HCT116 (cell line): ENCODE measurements around the gene TLL2. TPM values are rescaled to one million over a fixed set of nuclear protein-coding genes. Genes with fewer than 3 reads are reported as not detected.

Experiments used
- ATAC-seq: fragments of 200-7000 bp; cut with Tn5 transposase; 2 replicates; pipeline ENCODE4 v1.9.1; 2020; ENCODE audit warnings: mild to moderate bottlenecking, moderate library complexity
- BruUV-seq: library from RNA; stranded (reverse); fragments of 400-500 nt; replicated peaks from 2 replicates; lab custom pipeline; 2021; lab: Mats Ljungman, UMichigan
- CTCF ChIA-PET: fragments of 300-600 bp; sonication (Branson Sonifier 250); formaldehyde crosslinking; loops from one replicate; lab custom pipeline; 2021; ENCODE audit warnings: antibody characterized with exemption; lab: Charles Lee
- POLR2A ChIA-PET: fragments of 300-600, 350-600 bp; sonication (Branson Sonifier 250); formaldehyde crosslinking; loops from one replicate; lab custom pipeline; 2021; ENCODE audit warnings: antibody characterized with exemption; lab: Charles Lee
- RAD21 ChIA-PET, 2 experiments: fragments of 300-600 bp; sonication (Branson Sonifier 250); formaldehyde crosslinking; loops; one replicate each; lab custom pipeline; 2023; ENCODE audit warnings: low total read pairs in 2 of 2; ENCODE audit not compliant: uncharacterized antibody in 2 of 2, unreplicated experiment in 2 of 2, low non-redundant PET in 1 of 2; lab: Charles Lee
- DNase-seq: peaks from one replicate; pipeline ENCODE4 v3.0.0-alpha.2; 2010; ENCODE audit warnings: low read depth, low spot score
- H2AFZ ChIP-seq: fragments of 200-600 bp; shearing (Covaris generic), sonication (generic); 2 replicates; pipeline ENCODE4 v1.6.1; 2017; ENCODE audit warnings: low read depth, mixed run types, mixed read lengths, antibody characterized with exemption, low read length; ENCODE audit not compliant: poor library complexity, severe bottlenecking
- H3K27ac ChIP-seq: 2 replicates; pipeline ENCODE4 v1.5.1; 2012; ENCODE audit warnings: low read depth, low read length
- H3K27me3 ChIP-seq: fragments of 200-600 bp; sonication (generic); 2 replicates; pipeline ENCODE4 v1.6.1; 2016; ENCODE audit warnings: mixed run types, low read length, mixed read lengths; ENCODE audit not compliant: insufficient read depth
- H3K36me3 ChIP-seq, 2 experiments: fragments of 200-500 bp in 1 of 2; fragments of 200-600 bp in 1 of 2; sonication (Bioruptor generic) in 1 of 2; sonication (generic) in 1 of 2; 2 replicates each; pipeline versions ENCODE4 v1.5.1 to v1.6.1; 2014 to 2016; ENCODE audit warnings: low read length in 2 of 2, inconsistent platforms in 1 of 2, mixed read lengths in 1 of 2, mixed run types in 1 of 2; ENCODE audit not compliant: insufficient read depth in 2 of 2, control insufficient read depth in 1 of 2
- H3K4me1 ChIP-seq, 2 experiments: fragments of 200-600 bp in 1 of 2; sonication (generic) in 1 of 2; 2 replicates each; pipeline versions ENCODE4 v1.5.1 to v1.6.1; 2012 to 2017; ENCODE audit warnings: low read length in 2 of 2, inconsistent platforms in 1 of 2, mild to moderate bottlenecking in 1 of 2, mixed read lengths in 1 of 2, mixed run types in 1 of 2, moderate library complexity in 1 of 2; ENCODE audit not compliant: insufficient read depth in 2 of 2, control insufficient read depth in 1 of 2
- H3K4me2 ChIP-seq: fragments of 200-600 bp; sonication (generic); 2 replicates; pipeline ENCODE4 v1.6.1; 2017; ENCODE audit warnings: mixed run types, low read length, mixed read lengths
- H3K4me3 ChIP-seq, 2 experiments: fragments of 200-600 bp in 1 of 2; sonication (generic) in 1 of 2; replicated peaks in 1 of 2; 2 replicates each; pipeline ENCODE4 v1.5.1; 2011 to 2016; ENCODE audit warnings: low read length in 2 of 2, control low read depth in 1 of 2, low read depth in 1 of 2, mild to moderate bottlenecking in 1 of 2, mixed read lengths in 1 of 2, mixed run types in 1 of 2
- H3K79me2 ChIP-seq: fragments of 200-600 bp; sonication (generic); 2 replicates; pipeline ENCODE4 v1.6.1; 2017; ENCODE audit warnings: mild to moderate bottlenecking, mixed run types, low read length, moderate library complexity, mixed read lengths; ENCODE audit not compliant: insufficient read depth
- H3K9ac ChIP-seq: fragments of 200-600 bp; sonication (generic); 2 replicates; pipeline ENCODE4 v1.6.1; 2016; ENCODE audit warnings: low read length, mixed read lengths
- H3K9me2 ChIP-seq: fragments of 200-600 bp; sonication (generic), shearing (Covaris generic); 2 replicates; pipeline ENCODE4 v1.6.1; 2017; ENCODE audit warnings: mixed run types, mild to moderate bottlenecking, moderate library complexity; ENCODE audit not compliant: insufficient read depth
- H3K9me3 ChIP-seq, 2 experiments: fragments of 200-500 bp in 1 of 2; fragments of 200-600 bp in 1 of 2; sonication (Bioruptor generic) in 1 of 2; sonication (generic) in 1 of 2; 2 replicates each; pipeline ENCODE4 v1.6.1; 2014 to 2017; ENCODE audit warnings: low read length in 2 of 2, mixed read lengths in 2 of 2, inconsistent platforms in 1 of 2, low read depth in 1 of 2, mild to moderate bottlenecking in 1 of 2, mixed run types in 1 of 2, moderate library complexity in 1 of 2; ENCODE audit not compliant: control insufficient read depth in 1 of 2, insufficient read depth in 1 of 2
- H4K20me1 ChIP-seq: fragments of 200-600 bp; sonication (generic), shearing (Covaris generic); 2 replicates; pipeline ENCODE4 v1.6.1; 2017; ENCODE audit warnings: mixed run types, mild to moderate bottlenecking, moderate library complexity; ENCODE audit not compliant: insufficient read depth
- ATF3 ChIP-seq: IDR thresholded peaks from 2 replicates; pipeline ENCODE4 v1.6.1; 2012
- CTCF ChIP-seq, 3 experiments: fragments of 200-600 bp in 1 of 3; sonication (generic) in 1 of 3; IDR thresholded peaks in 2 of 3; conservative IDR thresholded peaks in 1 of 3; 2 replicates each; pipeline ENCODE4 v1.5.1; 2012 to 2017; ENCODE audit warnings: low read depth in 2 of 3, low read length in 2 of 3, antibody characterized with exemption in 1 of 3, borderline replicate concordance in 1 of 3, control low read depth in 1 of 3, mild to moderate bottlenecking in 1 of 3, mixed read lengths in 1 of 3, mixed run types in 1 of 3, moderate library complexity in 1 of 3; ENCODE audit not compliant: insufficient read depth in 1 of 3
- EGR1 ChIP-seq: IDR thresholded peaks from 2 replicates; pipeline ENCODE4 v1.6.1; 2012; ENCODE audit warnings: low read depth
- JUND ChIP-seq: IDR thresholded peaks from 2 replicates; pipeline ENCODE4 v1.6.1; 2012
- SRF ChIP-seq: IDR thresholded peaks from 2 replicates; pipeline ENCODE4 v1.6.1; 2012; ENCODE audit warnings: low read depth
- TCF7L2 ChIP-seq: IDR thresholded peaks from 2 replicates; pipeline ENCODE4 v1.7.0; 2011; ENCODE audit warnings: borderline replicate concordance, inconsistent platforms; ENCODE audit not compliant: insufficient read depth, insufficient read length; ENCODE audit errors: extremely low read depth
- YY1 ChIP-seq: IDR thresholded peaks from 2 replicates; pipeline ENCODE4 v1.6.1; 2011; ENCODE audit warnings: low read length, low read depth, moderate library complexity, mild to moderate bottlenecking; ENCODE audit not compliant: insufficient replicate concordance; ENCODE audit errors: extremely low read depth
- ZNF274 ChIP-seq: fragments of 200-500 bp; sonication (Bioruptor generic); IDR thresholded peaks from 2 replicates; pipeline ENCODE4 v1.6.1; 2014; ENCODE audit warnings: mild to moderate bottlenecking, low read depth, low read length, inconsistent platforms
- intact Hi-C: fragments of 100-400 bp; cut with micrococcal nuclease; formaldehyde crosslinking; loops from 2 replicates; pipeline ENCODE4 v1.10.0; 2022
- total RNA-seq: library from RNA; stranded (reverse); gene quantifications from one replicate; pipeline ENCODE4 v1.2.1, GENCODE V29; 2021; ENCODE audit not compliant: unreplicated experiment

Gene TLL2
- total RNA-seq, 1 experiment from 2014 or later, result 1.3 TPM

GRCh38 chr10:96482815-96483588, 30.7 kb downstream of the TLL2 start:
- H3K4me2 ChIP-seq, result no peak overlapping the region
- no TSS peak for BruUV-seq

GRCh38 chr10:96478355-96478754, 35.4 kb downstream of the TLL2 start:
- ChIA-PET CTCF (no interaction called here), POLR2A (no interaction called here), RAD21 (no interaction called here)
- no peak overlapping the region for H2AFZ ChIP-seq
- H3K9me2 ChIP-seq, result no peaks in the 10 kb centered on the region
- H3K79me2 ChIP-seq, result no peaks in the 10 kb centered on the region
- no peaks in the 10 kb centered on the region for H3K27me3 ChIP-seq
- H3K9ac ChIP-seq, result no peak overlapping the region
- no peak overlapping the region for H3K27ac ChIP-seq
- intact Hi-C loops, result no loop called here
- H3K4me2 ChIP-seq, result no peak overlapping the region
- H3K4me1 ChIP-seq, result peaks cover 0 to 6% of the 10 kb centered on the region in 2 experiments; a peak in 1 of 4 replicates
- ATAC-seq (no peak), DNase-seq (no peak)
- no peaks in the 10 kb centered on the region for H3K36me3 ChIP-seq
- no peak for TF ChIP-seq YY1
- no peak for TF ChIP-seq TCF7L2
- no peak for TF ChIP-seq JUND
- TF ChIP-seq CTCF (IDR thresholded peaks at IDR 0.05 in 2 of 3, conservative IDR thresholded peaks at IDR 0.05 in 1 of 3; ENCODE audit: borderline replicate concordance in 1 of 3, insufficient read depth in 1 of 3, low read depth in 2 of 3, low read length in 2 of 3), result no peak
- TF ChIP-seq EGR1, result no peak
- no peaks in the 10 kb centered on the region for H3K9me3 ChIP-seq
- no peaks in the 10 kb centered on the region for H4K20me1 ChIP-seq
- H3K4me3 ChIP-seq, result no peak overlapping the region
- BruUV-seq, result no TSS peak

More at GRCh38 chr10:96482815-96483588, 30.7 kb downstream of the TLL2 start:
- H3K27me3 ChIP-seq, result 0 out of 2 replicates have a peak, but pooled peaks cover 5% of the 10 kb centered on the region
- no peaks in the 10 kb centered on the region for H3K4me1 ChIP-seq
- no peaks in the 10 kb centered on the region for H4K20me1 ChIP-seq
- H3K27ac ChIP-seq, result no peak overlapping the region
- CTCF ChIA-PET, result no interaction called here
- intact Hi-C loops, result no loop called here
- no peaks in the 10 kb centered on the region for H3K36me3 ChIP-seq
- H3K79me2 ChIP-seq, result no peaks in the 10 kb centered on the region
- no peaks in the 10 kb centered on the region for H3K9me3 ChIP-seq
- no peak for TF ChIP-seq ATF3
- no peak for TF ChIP-seq SRF
- no peak for TF ChIP-seq TCF7L2
- no peak for TF ChIP-seq ZNF274
- RAD21 ChIA-PET, result no interaction called here
- H3K4me3 ChIP-seq, result no peak overlapping the region
- H3K9me2 ChIP-seq, result no peaks in the 10 kb centered on the region
- no peak for DNase-seq
- ATAC-seq, result no peak
- H3K9ac ChIP-seq, result no peak overlapping the region
- H2AFZ ChIP-seq, result no peak overlapping the region
- POLR2A ChIA-PET, result no interaction called here
